PFSK-1 (cell line): ENCODE measurements around the gene BCL7B.

Experiments used
- FOXP2 ChIP-seq: optimal IDR thresholded peaks from 2 replicates; pipeline ENCODE3; 2011; ENCODE audit warnings: borderline replicate concordance, control low read depth, inconsistent platforms; ENCODE audit not compliant: insufficient read depth; ENCODE audit errors: extremely low read length, extremely low read depth
- POLR2AphosphoS5 ChIP-seq: IDR thresholded peaks from 2 replicates; pipeline ENCODE4 v1.6.1; 2012; ENCODE audit warnings: low read depth, mild to moderate bottlenecking, control low read depth, low read length, moderate library complexity
- SIN3A ChIP-seq: IDR thresholded peaks from 2 replicates; pipeline ENCODE4 v1.6.1; 2012; ENCODE audit warnings: mild to moderate bottlenecking, low read length, moderate library complexity, borderline replicate concordance; ENCODE audit not compliant: insufficient read depth
- TAF1 ChIP-seq: IDR thresholded peaks from 2 replicates; pipeline ENCODE4 v1.6.1; 2012; ENCODE audit warnings: low read length, control low read depth, borderline replicate concordance; ENCODE audit not compliant: insufficient read depth
- TF ChIP-seq, protein P1 (sequence below), 2 experiments: IDR thresholded peaks; 2 replicates each; pipeline versions ENCODE4 v1.6.1 to v1.8.0; 2011 to 2012; ENCODE audit warnings: low read depth in 2 of 2, low read length in 2 of 2, control low read depth in 1 of 2, inconsistent platforms in 1 of 2, mild to moderate bottlenecking in 1 of 2, moderate library complexity in 1 of 2; ENCODE audit not compliant: insufficient read depth in 1 of 2

BCL7B gene

DNA sequence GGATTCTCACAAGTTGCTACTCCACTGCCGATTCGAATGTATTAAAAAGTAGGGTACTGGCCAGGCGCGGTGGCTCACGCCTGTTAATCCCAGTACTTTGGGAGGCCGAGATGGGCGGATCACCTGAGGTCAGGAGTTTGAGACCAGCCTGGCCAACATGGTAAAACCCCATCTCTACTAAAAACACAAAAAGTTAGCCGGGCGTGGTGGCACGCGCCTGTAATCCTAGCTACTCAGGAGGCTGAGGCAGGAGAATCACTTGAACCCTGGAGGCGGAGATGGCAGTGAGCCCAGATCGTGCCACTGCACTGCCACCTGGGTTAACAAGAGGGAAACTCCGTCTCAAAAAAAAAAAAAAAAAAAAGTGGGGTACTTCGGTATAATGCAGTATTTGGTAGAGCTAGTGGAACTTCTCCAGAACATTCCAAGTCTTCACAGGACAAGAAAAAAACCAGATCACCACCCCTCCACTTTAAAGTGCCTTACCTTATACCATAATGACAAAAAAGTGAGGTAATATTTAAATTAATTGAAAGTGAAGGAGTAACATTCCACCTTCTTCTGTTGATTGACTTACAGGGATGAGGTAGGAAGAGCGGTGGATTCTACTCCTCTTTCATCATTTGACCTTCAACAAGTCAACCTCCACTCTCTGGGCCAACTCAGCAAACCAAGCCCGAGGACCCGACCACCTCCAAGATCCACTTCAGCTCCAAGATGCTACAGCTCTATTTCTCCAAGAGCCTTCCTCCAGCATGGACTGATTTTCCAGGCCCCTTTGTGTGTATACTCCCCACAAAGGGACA lies 37.4 kb downstream of the BCL7B start:
- TF ChIP-seq, protein P1, sequence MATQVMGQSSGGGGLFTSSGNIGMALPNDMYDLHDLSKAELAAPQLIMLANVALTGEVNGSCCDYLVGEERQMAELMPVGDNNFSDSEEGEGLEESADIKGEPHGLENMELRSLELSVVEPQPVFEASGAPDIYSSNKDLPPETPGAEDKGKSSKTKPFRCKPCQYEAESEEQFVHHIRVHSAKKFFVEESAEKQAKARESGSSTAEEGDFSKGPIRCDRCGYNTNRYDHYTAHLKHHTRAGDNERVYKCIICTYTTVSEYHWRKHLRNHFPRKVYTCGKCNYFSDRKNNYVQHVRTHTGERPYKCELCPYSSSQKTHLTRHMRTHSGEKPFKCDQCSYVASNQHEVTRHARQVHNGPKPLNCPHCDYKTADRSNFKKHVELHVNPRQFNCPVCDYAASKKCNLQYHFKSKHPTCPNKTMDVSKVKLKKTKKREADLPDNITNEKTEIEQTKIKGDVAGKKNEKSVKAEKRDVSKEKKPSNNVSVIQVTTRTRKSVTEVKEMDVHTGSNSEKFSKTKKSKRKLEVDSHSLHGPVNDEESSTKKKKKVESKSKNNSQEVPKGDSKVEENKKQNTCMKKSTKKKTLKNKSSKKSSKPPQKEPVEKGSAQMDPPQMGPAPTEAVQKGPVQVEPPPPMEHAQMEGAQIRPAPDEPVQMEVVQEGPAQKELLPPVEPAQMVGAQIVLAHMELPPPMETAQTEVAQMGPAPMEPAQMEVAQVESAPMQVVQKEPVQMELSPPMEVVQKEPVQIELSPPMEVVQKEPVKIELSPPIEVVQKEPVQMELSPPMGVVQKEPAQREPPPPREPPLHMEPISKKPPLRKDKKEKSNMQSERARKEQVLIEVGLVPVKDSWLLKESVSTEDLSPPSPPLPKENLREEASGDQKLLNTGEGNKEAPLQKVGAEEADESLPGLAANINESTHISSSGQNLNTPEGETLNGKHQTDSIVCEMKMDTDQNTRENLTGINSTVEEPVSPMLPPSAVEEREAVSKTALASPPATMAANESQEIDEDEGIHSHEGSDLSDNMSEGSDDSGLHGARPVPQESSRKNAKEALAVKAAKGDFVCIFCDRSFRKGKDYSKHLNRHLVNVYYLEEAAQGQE (IDR thresholded peaks at IDR 0.05; ENCODE audit: insufficient read depth in 1 of 2, low read depth in 2 of 2, low read length in 2 of 2), result no peak
- TF ChIP-seq TAF1 (no peak), SIN3A (no peak), FOXP2 (no peak), POLR2AphosphoS5 (no peak)

DNA sequence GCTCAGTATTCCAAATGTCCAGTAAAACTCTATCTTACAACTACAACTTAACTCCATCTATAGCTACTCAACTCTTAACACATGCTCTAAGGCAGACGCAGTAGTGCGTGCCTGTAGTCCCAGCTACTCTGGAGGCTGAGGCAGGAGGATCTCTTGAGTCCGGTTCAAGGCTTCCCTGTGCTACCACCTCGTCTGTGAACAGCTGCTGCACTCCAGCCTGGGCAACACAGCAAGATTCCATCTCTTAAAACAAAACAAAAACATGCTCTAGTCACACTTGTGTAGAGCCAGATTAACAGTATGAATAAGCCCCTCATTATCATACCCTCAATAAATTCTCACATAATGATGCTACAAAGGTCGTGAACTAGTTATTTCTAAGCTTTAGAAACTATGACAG lies 39.0 kb downstream of the BCL7B start:
- TF ChIP-seq TAF1 (no peak), SIN3A (no peak), POLR2AphosphoS5 (no peak), FOXP2 (no peak)
- TF ChIP-seq, protein P1 (IDR thresholded peaks at IDR 0.05; ENCODE audit: insufficient read depth in 1 of 2, low read depth in 2 of 2, low read length in 2 of 2), result no peak

DNA sequence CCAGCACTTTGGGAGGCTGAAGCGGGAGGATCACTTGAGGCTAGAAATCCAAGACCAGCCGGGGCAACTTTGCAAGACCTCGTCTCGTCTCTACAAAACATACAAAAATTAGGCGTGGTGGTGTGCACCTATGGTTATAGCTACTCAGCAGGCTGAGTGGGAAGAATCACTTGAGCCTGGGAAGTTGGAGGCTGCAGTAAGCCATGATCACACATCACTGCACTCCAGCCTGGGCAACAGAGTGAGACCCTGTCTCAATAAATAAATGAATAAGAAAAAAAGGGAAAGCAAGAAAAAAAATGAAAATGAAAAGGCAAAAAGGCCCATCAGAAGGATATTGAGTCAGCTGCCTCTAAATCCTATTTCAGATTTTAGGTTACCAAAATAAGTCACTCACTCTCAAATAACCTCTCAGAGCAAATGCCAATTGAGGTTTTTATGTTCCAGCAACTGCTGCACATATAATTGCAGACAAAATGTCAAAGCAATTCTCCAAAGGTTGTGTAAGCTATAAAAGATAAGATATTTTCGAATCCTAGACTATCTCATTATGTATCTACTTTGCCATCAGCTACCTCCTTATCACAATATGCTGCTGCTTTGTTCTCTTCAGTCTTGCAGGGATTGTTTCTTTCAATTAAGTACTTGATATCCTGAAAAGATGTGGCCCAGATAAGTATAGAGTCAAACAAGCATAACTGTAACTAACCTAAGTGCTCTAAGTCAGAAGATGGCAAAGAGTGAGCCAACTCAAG lies 40.1 kb downstream of the BCL7B start:
- TF ChIP-seq, protein P1 (IDR thresholded peaks at IDR 0.05; ENCODE audit: insufficient read depth in 1 of 2, low read depth in 2 of 2, low read length in 2 of 2), result no peak
- TF ChIP-seq POLR2AphosphoS5 (no peak), TAF1 (no peak), SIN3A (no peak), FOXP2 (no peak)

DNA sequence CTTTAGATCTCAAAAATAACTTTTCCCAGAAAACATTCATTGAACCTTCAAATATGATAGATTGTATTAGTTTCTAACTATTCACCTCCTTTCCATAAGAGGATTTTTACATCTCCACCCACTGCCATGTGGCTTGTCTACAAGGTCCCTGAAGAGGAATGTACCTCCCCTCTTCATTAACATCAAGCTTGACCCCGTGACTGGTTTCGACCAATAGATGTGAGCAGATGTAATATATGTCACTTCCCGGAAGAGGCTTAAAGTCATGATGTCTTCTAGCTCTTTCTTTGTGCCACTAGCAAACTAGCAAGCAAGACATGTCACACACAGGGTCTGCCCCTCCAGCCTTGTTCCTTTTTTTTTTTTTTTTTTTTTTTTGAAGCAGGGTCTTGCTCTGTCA lies 42.3 kb downstream of the BCL7B start:
- no peak for TF ChIP-seq TAF1
- TF ChIP-seq, protein P1 (IDR thresholded peaks at IDR 0.05; ENCODE audit: insufficient read depth in 1 of 2, low read depth in 2 of 2, low read length in 2 of 2), result no peak
- TF ChIP-seq FOXP2, result no peak
- TF ChIP-seq POLR2AphosphoS5, result no peak
- TF ChIP-seq SIN3A, result no peak
